ENCODE data around the gene FGFRL1.

The FGFRL1 gene

GRCh38 chr4:1013225-1014073 is 2.0 kb downstream of the FGFRL1 start:
- ChIA-PET POLR2A (interaction anchor here (0.5 kb wide), 1 partner anchor 32 kb away, joined by 3 read pairs; no protein-coding TSS in a partner anchor), CTCF (no interaction called here)
- TF ChIP-seq CTCF (IDR thresholded peaks at IDR 0.05; ENCODE audit: insufficient read depth, low read length, missing control alignments), result no peak
- no peak for DNase-seq (ENCODE audit: low read depth, low spot score)
- H3K4me3 ChIP-seq (ENCODE audit: low read depth, low read length), result no peak overlapping the region; the same call in 1 of the 2 replicates

- no peak for DNase-seq (ENCODE audit: low read depth, low spot score)
- ChIA-PET CTCF (no interaction called here), POLR2A (interaction anchor here (0.5 kb wide), 1 partner anchor 31 kb away, joined by 3 read pairs; no protein-coding TSS in a partner anchor)
- TF ChIP-seq CTCF (IDR thresholded peaks at IDR 0.05; ENCODE audit: insufficient read depth, low read length, missing control alignments), result no peak
- no peak overlapping the region for H3K4me3 ChIP-seq (ENCODE audit: low read depth, low read length)
These were observed 3.1 kb downstream of the FGFRL1 start for GRCh38 chr4:1014291-1015167.

DNA sequence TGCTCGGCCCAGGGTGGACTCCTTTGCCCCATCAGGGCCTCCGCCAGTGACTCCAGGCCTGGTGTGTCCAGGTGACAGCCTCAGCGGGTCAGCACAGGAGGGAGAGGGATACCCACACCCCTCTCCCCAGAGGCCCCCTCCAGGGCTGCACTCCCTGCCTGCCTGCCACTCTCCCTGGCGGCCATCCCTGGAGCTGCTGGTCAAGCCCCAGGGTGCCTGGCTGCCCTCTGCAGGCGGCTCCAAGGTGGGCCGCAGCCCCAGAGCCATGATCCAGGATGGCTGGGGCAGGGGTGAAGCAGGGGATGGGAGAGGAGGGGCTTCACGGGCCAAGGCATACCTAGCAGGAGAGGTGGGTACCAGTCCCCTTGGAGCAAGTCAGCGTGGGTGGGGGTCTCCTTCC is 3.8 kb downstream of the FGFRL1 start:
- ChIA-PET CTCF (no interaction called here), POLR2A (no interaction called here)
- no peak for DNase-seq (ENCODE audit: low read depth, low spot score)
- no peak for TF ChIP-seq CTCF (IDR thresholded peaks at IDR 0.05; ENCODE audit: insufficient read depth, low read length, missing control alignments)
- H3K4me3 ChIP-seq (ENCODE audit: low read depth, low read length), result no peak overlapping the region

- no peak overlapping the region for H3K4me3 ChIP-seq (ENCODE audit: low read depth, low read length)
- ChIA-PET CTCF (no interaction called here), POLR2A (interaction anchor here (0.6 kb wide), 1 partner anchor 329 kb away, joined by 3 read pairs; no protein-coding TSS in a partner anchor)
- no peak for DNase-seq (ENCODE audit: low read depth, low spot score)
- TF ChIP-seq CTCF (IDR thresholded peaks at IDR 0.05; ENCODE audit: insufficient read depth, low read length, missing control alignments), result no peak
These were observed 4.3 kb downstream of the FGFRL1 start for GRCh38 chr4:1015746-1016145.

GRCh38 chr4:1017211-1017610 is 5.8 kb downstream of the FGFRL1 start:
- H3K4me3 ChIP-seq (ENCODE audit: low read depth, low read length), result no peak overlapping the region
- CTCF ChIA-PET, result no interaction called here
- POLR2A ChIA-PET, result no interaction called here
- no peak for DNase-seq (ENCODE audit: low read depth, low spot score)
- no peak for TF ChIP-seq CTCF (IDR thresholded peaks at IDR 0.05; ENCODE audit: insufficient read depth, low read length, missing control alignments)

GRCh38 chr4:1017706-1018105 is 6.3 kb downstream of the FGFRL1 start:
- ChIA-PET CTCF (no interaction called here), POLR2A (no interaction called here)
- no peak for DNase-seq (ENCODE audit: low read depth, low spot score)
- no peak overlapping the region for H3K4me3 ChIP-seq (ENCODE audit: low read depth, low read length)
- TF ChIP-seq CTCF (IDR thresholded peaks at IDR 0.05; ENCODE audit: insufficient read depth, low read length, missing control alignments), result no peak

All from AG04449 (cell line).